HK-2 (cell line): ENCODE data around the gene MPZ.
"Not testable (repeated sequence)": the region's sequence is repeated elsewhere in the genome, so short reads cannot be mapped to it uniquely, and the experiment has no call there.

Experiments
- DNase-seq: peaks from one replicate; pipeline ENCODE4 v3.0.0-alpha.2; 2018; ENCODE audit not compliant: unreplicated experiment

Gene MPZ

GRCh38 chr1:161255302-161255701, 54.5 kb downstream of the MPZ start:
- DNase-seq, result not testable (repeated sequence)
